ENCODE measurements around the gene GNB1. TPM values are rescaled to one million over a fixed set of nuclear protein-coding genes. Genes with fewer than 3 reads are reported as not detected.
A peak's percentile ranks its signal among the peaks of the same experiment; 100 is the strongest.

Gene GNB1
- total and polyA plus RNA-seq, 12 donors: 79.6 to 482 (median 163) TPM

DNA sequence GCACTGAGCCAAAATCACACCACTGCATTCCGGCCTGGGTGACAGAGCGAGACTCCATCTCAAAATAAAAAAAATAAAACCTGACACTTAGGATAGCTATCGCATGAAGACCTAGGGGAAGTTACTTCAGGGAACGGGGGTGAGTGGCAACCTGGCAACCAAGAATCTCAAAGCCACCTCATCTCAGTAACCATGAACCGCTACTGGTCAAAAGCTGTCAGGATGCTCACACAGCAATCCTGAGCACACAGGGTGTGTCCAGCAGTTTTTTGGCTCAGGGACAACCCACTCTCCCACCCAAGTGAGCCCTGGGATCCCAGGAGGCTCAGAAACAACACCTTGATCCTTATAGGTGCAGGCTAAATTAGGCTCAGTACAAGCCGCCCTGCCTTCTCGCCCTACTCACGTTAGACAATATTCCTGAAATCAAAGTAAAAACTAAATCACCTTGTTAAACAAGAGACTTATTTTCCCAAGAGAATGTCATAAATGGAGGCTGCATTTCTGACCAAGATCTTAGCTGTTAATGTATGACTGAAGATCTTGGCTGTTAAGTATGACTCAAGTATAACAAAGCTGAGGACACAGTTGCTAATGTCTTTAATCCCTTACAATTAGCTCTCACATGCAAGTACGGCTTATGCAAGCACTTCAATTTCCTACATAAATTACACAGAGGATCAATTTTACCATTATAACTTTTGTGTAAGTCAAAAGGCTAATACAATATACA, 64.4 kb downstream of the GNB1 start:
- intact Hi-C loops (cut with DNase I): no loop called here
- H3K27ac ChIP-seq: no peak overlapping the region
- H3K4me3 ChIP-seq: no peak overlapping the region
- H3K27me3 ChIP-seq: no peaks in the 10 kb centered on the region
- DNase-seq: no peak
- 88 to 93% (median 91%) methylated on average over 8 to 9 of the region's 9 CpGs for WGBS, 4 donors
- peaks cover 0 to 12% of the 10 kb centered on the region in 2 donors for H3K4me1 ChIP-seq (replicated peaks in 1 of 2)
- peaks cover 0 to 35% of the 10 kb centered on the region in 2 donors for H3K36me3 ChIP-seq (replicated peaks in 1 of 2)
- TF ChIP-seq CTCF (IDR thresholded peaks at IDR 0.05) (no peak), POLR2A (IDR thresholded peaks at IDR 0.05) (no peak)
- no peaks in the 10 kb centered on the region for H3K9me3 ChIP-seq (replicated peaks in 1 of 3)

GRCh38 chr1:1825217-1825616, 65.7 kb downstream of the GNB1 start:
- TF ChIP-seq POLR2A (IDR thresholded peaks at IDR 0.05) (no peak), CTCF (IDR thresholded peaks at IDR 0.05) (no peak)
- WGBS, 4 donors: 92 to 96% (median 95%) methylated on average over 5 of the region's 5 CpGs
- H3K9me3 ChIP-seq (replicated peaks in 1 of 3): no peaks in the 10 kb centered on the region
- H3K4me3 ChIP-seq: no peak overlapping the region
- H3K36me3 ChIP-seq (replicated peaks in 1 of 2): peaks cover 0 to 34% of the 10 kb centered on the region in 2 donors
- H3K4me1 ChIP-seq (replicated peaks in 1 of 2): peaks cover 0 to 12% of the 10 kb centered on the region in 2 donors
- no peaks in the 10 kb centered on the region for H3K27me3 ChIP-seq
- H3K27ac ChIP-seq: no peak overlapping the region
- no peak for DNase-seq
- intact Hi-C loops (cut with DNase I): no loop called here

GRCh38 chr1:1819762-1820161, 71.1 kb downstream of the GNB1 start:
- WGBS, 4 donors: 92 to 98% (median 96%) methylated on average over 6 of the region's 6 CpGs
- no peaks in the 10 kb centered on the region for H3K27me3 ChIP-seq
- DNase-seq: no peak
- H3K4me1 ChIP-seq (replicated peaks in 1 of 2): no peaks in the 10 kb centered on the region
- no peak for TF ChIP-seq CTCF (IDR thresholded peaks at IDR 0.05)
- no peak for TF ChIP-seq POLR2A (IDR thresholded peaks at IDR 0.05)
- no peak overlapping the region for H3K4me3 ChIP-seq
- H3K36me3 ChIP-seq (replicated peaks in 1 of 2): peaks cover 0 to 55% of the 10 kb centered on the region in 2 donors
- intact Hi-C loops (cut with DNase I): no loop called here
- no peaks in the 10 kb centered on the region for H3K9me3 ChIP-seq (replicated peaks in 1 of 3)
- H3K27ac ChIP-seq: no peak overlapping the region

GRCh38 chr1:1817221-1817620, 73.7 kb downstream of the GNB1 start:
- Histone ChIP-seq H3K4me3 (no peak overlapping the region), H3K27ac (peak overlapping the region in 1 of 5 donors; percentile 5), H3K4me1 (replicated peaks in 1 of 2) (no peaks in the 10 kb centered on the region), H3K27me3 (no peaks in the 10 kb centered on the region), H3K9me3 (replicated peaks in 1 of 3) (no peaks in the 10 kb centered on the region), H3K36me3 (replicated peaks in 1 of 2) (peaks cover 0 to 60% of the 10 kb centered on the region in 2 donors)
- intact Hi-C loops (cut with DNase I): no loop called here
- TF ChIP-seq CTCF (IDR thresholded peaks at IDR 0.05): no peak
- no peak for TF ChIP-seq POLR2A (IDR thresholded peaks at IDR 0.05)
- WGBS, 4 donors: 76 to 84% (median 80%) methylated on average over 3 of the region's 3 CpGs
- DNase-seq: no peak

Measured in adrenal gland (tissue), 12 donors.